Fibroblast of lung (primary cell): Measurements from ENCODE around the gene STAC. TPM values are rescaled to one million over a fixed set of nuclear protein-coding genes. Genes with fewer than 3 reads are reported as not detected.

Experiments
- DNase-seq, 2 donors: peaks; one replicate each; pipeline versions ENCODE4 v3.0.0 to v3.0.0-alpha.2; 2010; ENCODE audit warnings: low read depth in 2 of 2
- H2AFZ ChIP-seq: 2 replicates; pipeline ENCODE4 v1.5.1; 2012; ENCODE audit warnings: low read length, control low read depth, inconsistent platforms
- H3K27ac ChIP-seq: 2 replicates; pipeline ENCODE4 v1.5.1; 2011; ENCODE audit warnings: low read length, control low read depth; ENCODE audit not compliant: insufficient read depth
- H3K27me3 ChIP-seq: 2 replicates; pipeline ENCODE4 v1.5.1; 2011; ENCODE audit warnings: mild to moderate bottlenecking, low read length; ENCODE audit not compliant: control insufficient read depth, insufficient read depth
- H3K36me3 ChIP-seq: 2 replicates; pipeline ENCODE4 v1.5.1; 2011; ENCODE audit warnings: low read length; ENCODE audit not compliant: control insufficient read depth, insufficient read depth
- H3K4me1 ChIP-seq: 2 replicates; pipeline ENCODE4 v1.5.1; 2011; ENCODE audit warnings: low read length; ENCODE audit not compliant: control insufficient read depth, insufficient read depth; ENCODE audit errors: extremely low read depth
- H3K4me2 ChIP-seq: 2 replicates; pipeline ENCODE4 v1.5.1; 2011; ENCODE audit warnings: low read length, control low read depth; ENCODE audit not compliant: insufficient read depth; ENCODE audit errors: extremely low read depth
- H3K4me3 ChIP-seq, 4 experiments: fragments of 200-600 bp in 1 of 4; sonication (generic) in 1 of 4; replicated peaks in 1 of 4; 2 replicates each; pipeline ENCODE4 v1.5.1; 2011 to 2016; ENCODE audit warnings: low read length in 4 of 4, low read depth in 3 of 4, mild to moderate bottlenecking in 3 of 4, control low read depth in 2 of 4, inconsistent platforms in 1 of 4, mixed read lengths in 1 of 4; ENCODE audit not compliant: insufficient read depth in 1 of 4; ENCODE audit errors: control extremely low read depth in 1 of 4
- H3K79me2 ChIP-seq: 2 replicates; pipeline ENCODE4 v1.5.1; 2012; ENCODE audit warnings: mild to moderate bottlenecking, low read length, inconsistent platforms; ENCODE audit not compliant: control insufficient read depth, insufficient read depth
- H3K9ac ChIP-seq: 2 replicates; pipeline ENCODE4 v1.5.1; 2011; ENCODE audit warnings: mild to moderate bottlenecking, low read length, control low read depth; ENCODE audit not compliant: insufficient read depth
- H3K9me3 ChIP-seq: 2 replicates; pipeline ENCODE4 v1.5.1; 2012; ENCODE audit warnings: low read depth, low read length; ENCODE audit not compliant: control insufficient read depth, insufficient read depth
- H4K20me1 ChIP-seq: 2 replicates; pipeline ENCODE4 v1.5.1; 2011; ENCODE audit warnings: low read length; ENCODE audit not compliant: control insufficient read depth, insufficient read depth; ENCODE audit errors: extremely low read depth
- CTCF ChIP-seq, 2 donors: IDR thresholded peaks in 1 of 2; conservative IDR thresholded peaks in 1 of 2; 1 replicate in 1 of 2; 2 replicates in 1 of 2; pipeline ENCODE4 v1.5.1; 2011 to 2012; ENCODE audit warnings: low read length in 2 of 2, control low read depth in 1 of 2, inconsistent platforms in 1 of 2, low read depth in 1 of 2, mild to moderate bottlenecking in 1 of 2
- EZH2 ChIP-seq: IDR thresholded peaks from 2 replicates; pipeline ENCODE4 v1.5.1; 2012; ENCODE audit warnings: low read length, control low read depth, mild to moderate bottlenecking; ENCODE audit errors: missing control alignments
- polyA plus RNA-seq, 2 donors: library from polyadenylated mRNA; depleted of rRNA in 1 of 2; stranded (reverse) in 1 of 2; unstranded in 1 of 2; fragments of >200 nt; gene quantifications; 2 replicates each; pipeline ENCODE4 v1.2.1, GENCODE V29; 2011 to 2012; ENCODE audit warnings: missing spikeins in 1 of 2
- total RNA-seq: library from RNA; depleted of rRNA; stranded (reverse); fragments of >200 nt; gene quantifications from 2 replicates; pipeline ENCODE4 v1.2.1, GENCODE V29; 2014

STAC gene
- total and polyA plus RNA-seq, 2 donors (not counting 1 experiment from before 2014, with no cell fraction given): 6.8 to 7.4 TPM

- H3K36me3 ChIP-seq: no peaks in the 10 kb centered on the region
- H3K9me3 ChIP-seq: no peaks in the 10 kb centered on the region
- TF ChIP-seq EZH2 (no peak), CTCF (conservative IDR thresholded peaks at IDR 0.05 in 1 of 2, IDR thresholded peaks at IDR 0.05 in 1 of 2; ENCODE audit: low read depth in 1 of 2, low read length in 2 of 2) (no peak)
- H3K4me3 ChIP-seq: no peak overlapping the region
- no peak overlapping the region for H3K27ac ChIP-seq
- H3K4me1 ChIP-seq: peaks cover 5% of the 10 kb centered on the region
- peak overlapping the region; percentile 7 for H3K4me2 ChIP-seq
- peak; percentile 29 to 83 for DNase-seq
- no peaks in the 10 kb centered on the region for H3K27me3 ChIP-seq
- H4K20me1 ChIP-seq: no peaks in the 10 kb centered on the region
- H3K79me2 ChIP-seq: no peaks in the 10 kb centered on the region
- H3K9ac ChIP-seq: no peak overlapping the region
- H2AFZ ChIP-seq: no peak overlapping the region
Observed at GRCh38 chr3:36362973-36363372, 17.3 kb upstream of the STAC start.

- Histone ChIP-seq H3K4me1 (peaks cover 5% of the 10 kb centered on the region), H3K79me2 (no peaks in the 10 kb centered on the region), H3K36me3 (no peaks in the 10 kb centered on the region), H3K27me3 (no peaks in the 10 kb centered on the region), H2AFZ (no peak overlapping the region), H3K4me3 (no peak overlapping the region), H4K20me1 (no peaks in the 10 kb centered on the region), H3K4me2 (no peak overlapping the region), H3K9ac (no peak overlapping the region), H3K27ac (no peak overlapping the region), H3K9me3 (no peaks in the 10 kb centered on the region)
- DNase-seq: no peak
- TF ChIP-seq EZH2 (no peak), CTCF (conservative IDR thresholded peaks at IDR 0.05 in 1 of 2, IDR thresholded peaks at IDR 0.05 in 1 of 2; ENCODE audit: low read depth in 1 of 2, low read length in 2 of 2) (no peak)
Observed at GRCh38 chr3:36364260-36364659, 16.0 kb upstream of the STAC start.

- Histone ChIP-seq H3K27me3 (no peaks in the 10 kb centered on the region), H4K20me1 (no peaks in the 10 kb centered on the region), H3K9ac (no peak overlapping the region), H3K36me3 (no peaks in the 10 kb centered on the region), H3K4me1 (peaks cover 5% of the 10 kb centered on the region), H3K4me3 (no peak overlapping the region), H3K79me2 (no peaks in the 10 kb centered on the region), H3K9me3 (no peaks in the 10 kb centered on the region), H3K27ac (no peak overlapping the region), H2AFZ (no peak overlapping the region), H3K4me2 (no peak overlapping the region)
- no peak for TF ChIP-seq CTCF (conservative IDR thresholded peaks at IDR 0.05 in 1 of 2, IDR thresholded peaks at IDR 0.05 in 1 of 2; ENCODE audit: low read depth in 1 of 2, low read length in 2 of 2)
- no peak for TF ChIP-seq EZH2
- DNase-seq: no peak
Observed at GRCh38 chr3:36365829-36366228, 14.5 kb upstream of the STAC start.
